HepG2 (cell line): ENCODE measurements around the gene MGAT5. TPM values are rescaled to one million over a fixed set of nuclear protein-coding genes. Genes with fewer than 3 reads are reported as not detected.

Source experiments
- ATF4 ChIP-seq, 2 experiments: fragments of 450-650 bp in 1 of 2; sonication (generic) in 1 of 2; formaldehyde crosslinking; IDR thresholded peaks; 2 replicates each; pipeline versions ENCODE4 v1.5.0 to v1.8.0; 2020 to 2022; ENCODE audit warnings: mild to moderate bottlenecking in 1 of 2, missing genetic modification reagents in 1 of 2
- FOXP4 ChIP-seq: sonication (generic); formaldehyde crosslinking; IDR thresholded peaks from 2 replicates; pipeline ENCODE4 v1.4.0; 2020; ENCODE audit warnings: missing genetic modification reagents
- HNF1B ChIP-seq: sonication (generic); formaldehyde crosslinking; IDR thresholded peaks from 2 replicates; pipeline ENCODE4 v1.5.1; 2020; ENCODE audit warnings: mild to moderate bottlenecking, moderate library complexity, missing genetic modification reagents
- KDM5B ChIP-seq: sonication (generic); formaldehyde crosslinking; IDR thresholded peaks from 2 replicates; pipeline ENCODE4 v1.4.0; 2020; ENCODE audit warnings: missing genetic modification reagents, mild to moderate bottlenecking, borderline replicate concordance
- MED8 ChIP-seq: sonication (generic); formaldehyde crosslinking; IDR thresholded peaks from 2 replicates; pipeline ENCODE4 v1.8.1; 2023; ENCODE audit warnings: mild to moderate bottlenecking, missing genetic modification reagents; ENCODE audit not compliant: insufficient replicate concordance
- PHF21A ChIP-seq: sonication (generic); formaldehyde crosslinking; IDR thresholded peaks from 2 replicates; pipeline ENCODE4 v1.5.0; 2020; ENCODE audit warnings: mild to moderate bottlenecking, missing genetic modification reagents
- PTBP1 ChIP-seq: fragments of 200-400 bp; formaldehyde crosslinking; IDR thresholded peaks from 2 replicates; pipeline ENCODE4 v1.6.1; 2018; ENCODE audit warnings: low read length, low read depth; ENCODE audit not compliant: poor library complexity, severe bottlenecking
- SMARCE1 ChIP-seq: fragments of 450-650 bp; IDR thresholded peaks from 2 replicates; pipeline ENCODE4 v1.6.1; 2017; ENCODE audit warnings: borderline replicate concordance
- SP5 ChIP-seq: IDR thresholded peaks from 2 replicates; pipeline ENCODE4 v1.6.1; 2016; ENCODE audit warnings: low read depth, borderline replicate concordance
- SRY ChIP-seq: sonication (generic); formaldehyde crosslinking; IDR thresholded peaks from 2 replicates; pipeline ENCODE4 v1.8.0; 2022; ENCODE audit warnings: mild to moderate bottlenecking, missing genetic modification reagents
- ZBTB25 ChIP-seq: IDR thresholded peaks from 2 replicates; pipeline ENCODE4 v1.6.1; 2018; ENCODE audit warnings: missing genetic modification reagents
- ZBTB33 ChIP-seq: sonication (generic); formaldehyde crosslinking; IDR thresholded peaks from 2 replicates; pipeline ENCODE4 v1.4.0; 2020; ENCODE audit warnings: missing genetic modification reagents
- ZBTB49 ChIP-seq: sonication (generic); formaldehyde crosslinking; IDR thresholded peaks from 2 replicates; pipeline ENCODE4 v1.4.0; 2020; ENCODE audit warnings: missing genetic modification reagents, borderline replicate concordance
- ZC3H4 ChIP-seq: sonication (generic); formaldehyde crosslinking; IDR thresholded peaks from 2 replicates; pipeline ENCODE4 v1.4.0; 2020; ENCODE audit warnings: missing genetic modification reagents, borderline replicate concordance
- ZFP1 ChIP-seq: IDR thresholded peaks from 2 replicates; pipeline ENCODE4 v1.6.1; 2016
- ZNF329 ChIP-seq: sonication (generic); formaldehyde crosslinking; IDR thresholded peaks from 2 replicates; pipeline ENCODE4 v1.9.0; 2021; ENCODE audit warnings: low read depth, mild to moderate bottlenecking, missing genetic modification reagents
- ZNF431 ChIP-seq: sonication (generic); formaldehyde crosslinking; IDR thresholded peaks from 2 replicates; pipeline ENCODE4 v1.9.0; 2022; ENCODE audit warnings: missing genetic modification reagents, low read depth, mild to moderate bottlenecking, borderline replicate concordance
- polyA plus RNA-seq, 8 experiments: library from polyadenylated mRNA; depleted of rRNA in 3 of 8; stranded (reverse) in 7 of 8; unstranded in 1 of 8; fragments of >200 nt; fragmentation: Illumina TruSeq in 4 of 8; extraction: Trizol in 4 of 8; gene quantifications; 2 replicates each; pipeline versions ENCODE4 v1.2.1 to v1.2.3, GENCODE V29; 2011 to 2016; ENCODE audit warnings: low read depth in 4 of 8, missing spikeins in 1 of 8, mixed read lengths in 1 of 8; ENCODE audit not compliant: insufficient read depth in 1 of 8
- total RNA-seq, 5 experiments: library from RNA; depleted of rRNA; stranded (reverse); fragments of >200 nt; fragmentation: Illumina TruSeq; extraction: Trizol; gene quantifications; 2 replicates each; pipeline ENCODE4 v1.2.3, GENCODE V29; 2016; ENCODE audit warnings: low read depth in 1 of 5

The MGAT5 gene
- total and polyA plus RNA-seq, 2 of the 13 experiments (the other 11 are each of a cell fraction or from before 2014, with no cell fraction given) = 33.1 to 60.2 TPM

GRCh38 chr2:134457765-134458472 lies 204.0 kb downstream of the MGAT5 start (continued):
- TF ChIP-seq ZNF329 (CRISPR knock-in tag) = no peak
- 0 out of 2 replicates have a peak, but pooled peaks have one; percentile 70 for TF ChIP-seq ZFP1
- TF ChIP-seq ZNF431 (CRISPR knock-in tag) = no peak
- peak; percentile 76 for TF ChIP-seq HNF1B
- TF ChIP-seq PTBP1 = no peak
- TF ChIP-seq ZBTB49 (CRISPR knock-in tag) = no peak
- no peak for TF ChIP-seq ZC3H4 (CRISPR knock-in tag)
- TF ChIP-seq SMARCE1 = no peak
- TF ChIP-seq KDM5B = peak; percentile 36; the same call in 1 of the 2 replicates
- peak; percentile 48 for TF ChIP-seq MED8 (CRISPR knock-in tag)
- TF ChIP-seq PHF21A (CRISPR knock-in tag) = no peak
- TF ChIP-seq SP5 (CRISPR knock-in tag) = peak; percentile 26; the same call in 1 of the 2 replicates
- peak; percentile 95 for TF ChIP-seq ZBTB33 (CRISPR knock-in tag)
- TF ChIP-seq FOXP4 (CRISPR knock-in tag) = peak; percentile 70
- TF ChIP-seq SRY (CRISPR knock-in tag) = no peak
- TF ChIP-seq ZBTB25 (CRISPR knock-in tag) = no peak
- no peak for TF ChIP-seq ATF4 (CRISPR knock-in tag; IDR thresholded peaks at IDR 0.05)
